ENCODE results near the gene INKA1. TPM values are rescaled to one million over a fixed set of nuclear protein-coding genes. Genes with fewer than 3 reads are reported as not detected.
A peak's percentile ranks its signal among the peaks of the same experiment; 100 is the strongest.
"Not testable (repeated sequence)": the region's sequence is repeated elsewhere in the genome, so short reads cannot be mapped to it uniquely, and the experiment has no call there.

INKA1 gene
- total RNA-seq, 1 donor from 2014 or later: not detected

DNA sequence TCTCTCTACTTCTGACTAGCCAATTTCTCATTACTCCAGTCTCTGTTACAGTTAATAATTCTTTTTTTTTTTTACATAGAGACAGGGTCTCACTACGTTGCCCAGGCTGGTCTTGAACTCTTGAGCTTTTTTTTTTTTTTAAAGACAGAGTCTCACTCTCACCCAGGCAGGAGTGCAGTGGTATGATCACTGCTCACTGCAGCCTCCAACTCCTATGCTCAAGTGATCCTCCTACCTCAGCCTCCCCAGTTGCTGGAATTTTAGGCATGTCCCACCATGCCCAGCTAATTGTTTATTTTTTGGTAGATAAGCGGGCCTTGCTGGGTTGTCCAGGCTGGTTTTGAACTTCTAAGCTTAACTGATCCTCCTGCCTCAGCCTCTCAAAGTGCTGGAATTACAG, 30.4 kb upstream of the INKA1 start:
- H3K27me3 Mint-ChIP-seq: no peaks in the 10 kb centered on the region
- H3K36me3 Mint-ChIP-seq (ENCODE audit: insufficient read depth): peaks cover 4% of the 10 kb centered on the region
- no peak overlapping the region for H3K4me3 Mint-ChIP-seq (ENCODE audit: low read depth)
- TF ChIP-seq, protein P1, sequence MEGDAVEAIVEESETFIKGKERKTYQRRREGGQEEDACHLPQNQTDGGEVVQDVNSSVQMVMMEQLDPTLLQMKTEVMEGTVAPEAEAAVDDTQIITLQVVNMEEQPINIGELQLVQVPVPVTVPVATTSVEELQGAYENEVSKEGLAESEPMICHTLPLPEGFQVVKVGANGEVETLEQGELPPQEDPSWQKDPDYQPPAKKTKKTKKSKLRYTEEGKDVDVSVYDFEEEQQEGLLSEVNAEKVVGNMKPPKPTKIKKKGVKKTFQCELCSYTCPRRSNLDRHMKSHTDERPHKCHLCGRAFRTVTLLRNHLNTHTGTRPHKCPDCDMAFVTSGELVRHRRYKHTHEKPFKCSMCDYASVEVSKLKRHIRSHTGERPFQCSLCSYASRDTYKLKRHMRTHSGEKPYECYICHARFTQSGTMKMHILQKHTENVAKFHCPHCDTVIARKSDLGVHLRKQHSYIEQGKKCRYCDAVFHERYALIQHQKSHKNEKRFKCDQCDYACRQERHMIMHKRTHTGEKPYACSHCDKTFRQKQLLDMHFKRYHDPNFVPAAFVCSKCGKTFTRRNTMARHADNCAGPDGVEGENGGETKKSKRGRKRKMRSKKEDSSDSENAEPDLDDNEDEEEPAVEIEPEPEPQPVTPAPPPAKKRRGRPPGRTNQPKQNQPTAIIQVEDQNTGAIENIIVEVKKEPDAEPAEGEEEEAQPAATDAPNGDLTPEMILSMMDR (IDR thresholded peaks at IDR 0.05; ENCODE audit: unreplicated experiment): no peak
- no peaks in the 10 kb centered on the region for H3K4me1 Mint-ChIP-seq (ENCODE audit: low read depth)
- no peaks in the 10 kb centered on the region for H3K9me3 Mint-ChIP-seq (ENCODE audit: low read depth)
- no peak for DNase-seq (ENCODE audit: low spot score, unreplicated experiment)
- no peak overlapping the region for H3K27ac Mint-ChIP-seq

DNA sequence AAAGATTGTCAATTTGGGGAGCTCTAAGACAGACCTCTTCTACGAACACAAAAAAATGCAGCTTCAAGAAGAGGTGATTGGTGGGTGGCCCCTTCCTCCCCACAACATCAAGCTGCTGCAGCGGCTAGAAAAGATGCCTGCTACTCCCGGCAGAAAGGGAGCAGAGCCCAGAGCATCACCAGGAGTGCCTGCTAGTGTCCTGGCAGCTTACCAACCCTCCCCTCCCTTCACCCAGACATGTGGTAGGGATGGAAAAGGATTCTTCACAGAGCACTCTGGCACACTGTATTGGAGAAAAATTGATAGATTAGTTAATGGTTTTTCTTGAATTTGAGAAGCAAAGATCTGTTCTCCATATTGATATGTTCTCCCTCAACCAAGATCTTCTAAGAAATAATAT, 27.5 kb upstream of the INKA1 start:
- no peak overlapping the region for H3K4me3 Mint-ChIP-seq (ENCODE audit: low read depth)
- H3K36me3 Mint-ChIP-seq (ENCODE audit: insufficient read depth): peaks cover 6% of the 10 kb centered on the region
- no peak overlapping the region for H3K27ac Mint-ChIP-seq

DNA sequence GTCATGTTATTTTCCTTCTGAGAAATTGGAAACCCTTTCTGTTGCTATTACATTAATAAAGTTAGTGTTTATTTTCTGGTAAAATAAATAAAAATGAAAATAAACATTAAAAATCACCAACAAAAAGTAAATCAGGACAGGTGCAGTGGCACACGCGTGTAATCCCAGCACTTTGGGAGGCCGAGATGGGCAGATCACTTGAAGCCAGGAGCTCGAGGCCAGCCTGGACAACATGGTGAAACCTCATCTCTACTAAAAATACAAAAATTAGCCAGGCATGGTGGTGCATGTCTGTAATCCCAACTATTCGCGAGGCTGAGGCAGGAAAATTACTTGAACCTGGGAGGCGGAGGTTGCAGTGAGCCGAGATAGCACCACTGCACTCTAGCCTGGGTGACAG, 27.0 kb upstream of the INKA1 start:
- not testable (repeated sequence) for H3K4me1 Mint-ChIP-seq (ENCODE audit: low read depth); DNase-seq (ENCODE audit: low spot score, unreplicated experiment); H3K27ac Mint-ChIP-seq; H3K9me3 Mint-ChIP-seq (ENCODE audit: low read depth); H3K27me3 Mint-ChIP-seq; H3K4me3 Mint-ChIP-seq (ENCODE audit: low read depth); H3K36me3 Mint-ChIP-seq (ENCODE audit: insufficient read depth)

More for the DNA sequence above, 27.5 kb upstream of the INKA1 start:
- DNase-seq (ENCODE audit: low spot score, unreplicated experiment): no peak
- TF ChIP-seq, protein P1 (IDR thresholded peaks at IDR 0.05; ENCODE audit: unreplicated experiment): no peak
- no peaks in the 10 kb centered on the region for H3K27me3 Mint-ChIP-seq
- no peaks in the 10 kb centered on the region for H3K4me1 Mint-ChIP-seq (ENCODE audit: low read depth)
- H3K9me3 Mint-ChIP-seq (ENCODE audit: low read depth): no peaks in the 10 kb centered on the region

DNA sequence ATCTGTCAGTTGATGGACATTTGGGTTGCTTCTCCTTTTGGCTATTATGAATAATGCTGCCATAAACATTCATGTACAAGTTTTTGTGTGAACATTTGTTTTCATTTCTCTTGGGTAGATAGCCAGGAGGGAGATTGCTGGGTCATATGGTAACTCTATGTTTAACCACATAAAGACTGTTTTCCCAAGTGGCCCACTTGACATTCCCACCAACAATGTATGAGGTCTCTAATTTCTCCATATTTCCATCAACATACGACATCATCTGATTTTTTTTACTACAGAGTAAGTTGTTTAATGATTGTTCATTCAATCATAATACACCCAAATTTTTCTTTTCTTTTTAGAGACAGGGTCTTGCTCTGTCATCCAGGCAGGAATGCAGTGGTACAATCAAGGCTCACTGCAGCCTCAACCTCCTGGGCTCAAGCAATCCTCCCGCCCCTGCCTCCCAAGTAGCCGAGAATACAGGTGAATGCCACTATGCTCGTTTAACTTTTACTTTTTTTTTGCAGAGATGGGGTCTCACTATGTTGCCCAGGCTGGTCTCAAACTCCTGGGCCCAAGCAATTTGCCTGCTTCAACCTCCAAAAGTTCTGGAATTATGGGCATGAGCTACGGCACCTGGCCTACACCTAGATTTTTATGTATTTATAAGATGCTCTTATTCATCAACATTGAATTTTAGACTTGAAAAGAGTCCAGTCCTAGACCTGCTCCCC, 23.5 kb upstream of the INKA1 start:
- Mint-ChIP-seq H3K4me3 (ENCODE audit: low read depth) (no peak overlapping the region), H3K27ac (no peak overlapping the region), H3K27me3 (no peaks in the 10 kb centered on the region), H3K36me3 (ENCODE audit: insufficient read depth) (peaks cover 7% of the 10 kb centered on the region), H3K4me1 (ENCODE audit: low read depth) (peaks cover 2% of the 10 kb centered on the region), H3K9me3 (ENCODE audit: low read depth) (no peaks in the 10 kb centered on the region)
- TF ChIP-seq, protein P1 (IDR thresholded peaks at IDR 0.05; ENCODE audit: unreplicated experiment): no peak
- no peak for DNase-seq (ENCODE audit: low spot score, unreplicated experiment)

DNA sequence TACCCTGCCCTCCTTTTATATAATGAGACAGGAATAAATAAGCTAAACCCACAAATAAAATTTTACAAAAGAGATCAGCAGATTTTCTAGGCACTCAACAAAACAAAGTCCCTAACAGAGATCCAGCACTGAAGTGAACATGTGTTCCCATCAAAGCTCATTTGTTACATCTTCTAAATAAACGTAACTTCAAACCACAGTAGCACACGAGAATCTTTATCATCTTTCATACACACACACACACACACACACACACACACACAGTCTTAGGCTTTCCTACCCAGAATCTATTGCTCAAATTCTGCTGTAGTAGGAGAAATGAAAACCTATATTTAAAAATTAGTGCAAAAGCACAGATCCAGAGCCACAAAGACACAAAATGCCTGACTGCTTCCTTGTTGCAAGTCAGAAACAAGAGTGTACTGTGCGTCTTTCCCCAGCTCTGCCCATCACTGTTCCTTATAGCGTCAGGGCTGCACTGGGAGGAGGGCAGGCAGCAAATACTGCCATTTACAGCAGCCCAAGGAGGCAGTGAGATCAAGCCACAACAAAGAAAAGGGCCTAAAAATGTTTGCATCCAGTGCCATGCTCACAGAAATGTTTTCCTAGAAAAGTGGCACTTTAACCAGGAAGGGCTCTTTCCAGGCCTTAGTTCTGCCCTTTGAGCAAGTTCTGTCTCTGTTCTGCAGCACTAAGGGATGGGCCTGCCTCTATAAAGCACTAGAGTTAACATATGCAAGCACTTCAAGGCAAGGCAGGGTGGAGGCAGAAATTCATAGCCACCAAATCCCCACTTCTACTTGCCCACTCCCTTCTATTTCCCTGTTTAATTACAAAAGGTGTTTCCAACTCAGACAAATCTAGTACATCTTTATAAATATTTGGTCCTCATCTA, 22.7 kb upstream of the INKA1 start:
- peak overlapping the region; percentile 60 for H3K27ac Mint-ChIP-seq
- TF ChIP-seq, protein P1 (IDR thresholded peaks at IDR 0.05; ENCODE audit: unreplicated experiment): no peak
- no peaks in the 10 kb centered on the region for H3K9me3 Mint-ChIP-seq (ENCODE audit: low read depth)
- no peak for DNase-seq (ENCODE audit: low spot score, unreplicated experiment)
- no peaks in the 10 kb centered on the region for H3K27me3 Mint-ChIP-seq
- peaks cover 5% of the 10 kb centered on the region for H3K4me1 Mint-ChIP-seq (ENCODE audit: low read depth)
- H3K4me3 Mint-ChIP-seq (ENCODE audit: low read depth): no peak overlapping the region
- H3K36me3 Mint-ChIP-seq (ENCODE audit: insufficient read depth): peaks cover 9% of the 10 kb centered on the region

DNA sequence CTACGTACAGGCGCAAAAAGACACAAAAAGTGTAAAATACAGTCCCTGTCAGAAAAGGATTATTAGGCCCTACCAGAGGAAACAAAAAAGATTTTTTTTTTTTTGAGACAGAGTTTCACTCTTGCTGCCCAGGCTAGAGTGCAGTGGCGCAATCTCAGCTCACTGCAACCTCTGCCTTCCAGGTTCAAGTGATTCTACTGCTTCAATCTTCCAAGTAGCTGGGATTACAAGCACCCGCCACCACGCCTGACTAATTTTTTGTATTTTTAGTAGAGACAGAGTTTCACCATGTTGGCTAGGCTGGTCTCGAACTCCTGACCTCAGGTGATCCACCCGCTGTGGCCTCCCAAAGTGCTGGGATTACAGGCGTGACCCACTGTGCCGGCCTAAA, 22.1 kb upstream of the INKA1 start:
- H3K27ac Mint-ChIP-seq; H3K9me3 Mint-ChIP-seq (ENCODE audit: low read depth); H3K4me1 Mint-ChIP-seq (ENCODE audit: low read depth); H3K4me3 Mint-ChIP-seq (ENCODE audit: low read depth); DNase-seq (ENCODE audit: low spot score, unreplicated experiment); H3K27me3 Mint-ChIP-seq: not testable (repeated sequence)
- H3K36me3 Mint-ChIP-seq (ENCODE audit: insufficient read depth): peaks cover 12% of the 10 kb centered on the region

Measured in progenitor cell of endocrine pancreas (in vitro differentiated cells).